HL-60 (cell line): ENCODE results near the gene XYLT1.

Experiments
- POLR2AphosphoS5 ChIP-seq: IDR thresholded peaks from 2 replicates; pipeline ENCODE4 v1.6.1; 2012; ENCODE audit warnings: low read depth
- TF ChIP-seq, protein P1 (sequence below): IDR thresholded peaks from one replicate; pipeline ENCODE4 v1.5.1; 2011; ENCODE audit warnings: low read length, control low read depth, inconsistent platforms; ENCODE audit not compliant: insufficient read depth

DNA sequence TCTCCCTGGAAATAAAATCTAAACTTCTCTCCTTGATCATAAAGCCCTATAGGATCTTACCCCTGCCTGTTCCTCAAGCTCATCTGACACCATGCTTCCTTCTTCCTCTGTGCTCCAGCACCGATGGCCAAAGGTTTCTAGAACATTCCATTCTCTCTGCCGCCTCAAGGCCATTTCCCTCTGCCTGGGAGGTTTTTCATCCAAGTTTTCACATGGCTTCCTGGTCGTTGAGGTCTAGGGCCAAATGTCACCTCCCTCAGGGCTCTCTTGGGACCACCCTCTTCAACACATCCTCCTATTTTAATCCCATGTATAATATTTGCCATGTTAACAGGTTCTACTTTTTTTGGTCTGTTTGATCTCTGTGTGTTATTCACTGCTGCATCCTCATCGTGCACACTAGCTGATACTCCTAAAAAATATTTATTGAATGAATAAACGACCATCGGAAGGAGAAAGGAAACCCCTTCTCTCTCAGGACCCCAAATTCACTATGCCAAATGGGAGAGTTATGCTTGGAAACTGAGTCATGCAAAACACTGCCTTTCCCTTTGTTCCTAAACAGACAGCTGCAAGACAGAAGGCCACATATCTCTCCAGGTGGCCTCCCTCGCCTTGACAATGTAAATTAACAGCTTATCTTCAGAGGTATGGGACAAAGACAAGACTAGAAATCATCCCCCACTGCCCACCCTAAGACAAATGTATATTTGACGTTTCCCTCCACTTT, 78.5 kb downstream of the XYLT1 start:
- TF ChIP-seq, protein P1, sequence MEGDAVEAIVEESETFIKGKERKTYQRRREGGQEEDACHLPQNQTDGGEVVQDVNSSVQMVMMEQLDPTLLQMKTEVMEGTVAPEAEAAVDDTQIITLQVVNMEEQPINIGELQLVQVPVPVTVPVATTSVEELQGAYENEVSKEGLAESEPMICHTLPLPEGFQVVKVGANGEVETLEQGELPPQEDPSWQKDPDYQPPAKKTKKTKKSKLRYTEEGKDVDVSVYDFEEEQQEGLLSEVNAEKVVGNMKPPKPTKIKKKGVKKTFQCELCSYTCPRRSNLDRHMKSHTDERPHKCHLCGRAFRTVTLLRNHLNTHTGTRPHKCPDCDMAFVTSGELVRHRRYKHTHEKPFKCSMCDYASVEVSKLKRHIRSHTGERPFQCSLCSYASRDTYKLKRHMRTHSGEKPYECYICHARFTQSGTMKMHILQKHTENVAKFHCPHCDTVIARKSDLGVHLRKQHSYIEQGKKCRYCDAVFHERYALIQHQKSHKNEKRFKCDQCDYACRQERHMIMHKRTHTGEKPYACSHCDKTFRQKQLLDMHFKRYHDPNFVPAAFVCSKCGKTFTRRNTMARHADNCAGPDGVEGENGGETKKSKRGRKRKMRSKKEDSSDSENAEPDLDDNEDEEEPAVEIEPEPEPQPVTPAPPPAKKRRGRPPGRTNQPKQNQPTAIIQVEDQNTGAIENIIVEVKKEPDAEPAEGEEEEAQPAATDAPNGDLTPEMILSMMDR, result no peak
- no peak for TF ChIP-seq POLR2AphosphoS5
